Activated CD4-positive, CD25-positive, alpha-beta regulatory T cell (primary cell): ENCODE data around the gene OR52E8.

Source experiments
- DNase-seq, 4 experiments: peaks; one replicate each; lab custom pipeline; 2025; lab: John Stamatoyannopoulos, UW

The OR52E8 gene

GRCh38 chr11:5807580-5807979, 49.9 kb downstream of the OR52E8 start:
- DNase-seq: no peak
